ENCODE data around the gene FRY. TPM values are rescaled to one million over a fixed set of nuclear protein-coding genes. Genes with fewer than 3 reads are reported as not detected.

FRY gene
- total and polyA plus RNA-seq, 10 of the 15 experiments (the other 5 are each of a cell fraction or from before 2014, with no cell fraction given), result 0.18 to 1.4 (median 0.30) TPM

GRCh38 chr13:32147976-32148375 lies 116.4 kb downstream of the FRY start:
- H3K79me2 ChIP-seq (ENCODE audit: control insufficient read depth, insufficient read depth, low read length), result no peaks in the 10 kb centered on the region
- ATAC-seq (no peak), DNase-seq (ENCODE audit: low read depth, low spot score) (no peak), FAIRE-seq (no peak)
- H3K4me3 ChIP-seq, result no peak overlapping the region
- CTCF ChIA-PET, result no interaction called here
- no peaks in the 10 kb centered on the region for H3K36me3 ChIP-seq (ENCODE audit: control insufficient read depth in 2 of 2, insufficient read depth in 2 of 2, low read length in 1 of 2)
- no peaks in the 10 kb centered on the region for H3K27me3 ChIP-seq (replicated peaks in 1 of 2; ENCODE audit: control insufficient read depth in 2 of 2, insufficient read depth in 2 of 2, low read length in 1 of 2)
- no TSS peak for BruUV-seq (replicated peaks)
- intact Hi-C loops (cut with micrococcal nuclease; ENCODE audit: unreplicated experiment) (no loop called here), in situ Hi-C loops (cut with MboI) (no loop called here)
- POLR2A ChIA-PET, result no interaction called here
- no peaks in the 10 kb centered on the region for H4K20me1 ChIP-seq (ENCODE audit: control insufficient read depth, insufficient read depth)
- no peak overlapping the region for H2AFZ ChIP-seq (ENCODE audit: control insufficient read depth, low read depth, low read length)
- H3K4me1 ChIP-seq (ENCODE audit: control insufficient read depth, insufficient read depth, low read length), result no peaks in the 10 kb centered on the region
- RAD21 ChIA-PET (ENCODE audit: unreplicated experiment), result no interaction called here
- no peak overlapping the region for H3K9ac ChIP-seq (ENCODE audit: control insufficient read depth, insufficient read depth, low read length)
- SMC1A ChIA-PET (ENCODE audit: uncharacterized antibody, unreplicated experiment), result interaction anchor here (0.8 kb wide), 1 partner anchor 10 kb away, joined by 4 read pairs; no protein-coding TSS in a partner anchor
- H3K4me2 ChIP-seq (ENCODE audit: control insufficient read depth, insufficient read depth), result no peak overlapping the region
- WGBS (ENCODE audit: insufficient coverage, insufficient replicate concordance, low lambda C conversion rate, missing lambda C conversion rate), result 65% methylated on average over 4 of the region's 4 CpGs
- no peak overlapping the region for H3K27ac ChIP-seq (ENCODE audit: control insufficient read depth, insufficient read depth)
- no peaks in the 10 kb centered on the region for H3K9me3 ChIP-seq (replicated peaks; ENCODE audit: control insufficient read depth, insufficient read depth, low read length)
- no peak for TF ChIP-seq TBL1XR1 (IDR thresholded peaks at IDR 0.05; ENCODE audit: low read depth, low read length)
- TF ChIP-seq NR2C1 (IDR thresholded peaks at IDR 0.05), result no peak
- no peak for TF ChIP-seq NBN (IDR thresholded peaks at IDR 0.05)
- TF ChIP-seq ZNF622 (IDR thresholded peaks at IDR 0.05), result no peak
- no peak for TF ChIP-seq MLLT1 (IDR thresholded peaks at IDR 0.05)
- TF ChIP-seq RFX5 (IDR thresholded peaks at IDR 0.05; ENCODE audit: low read depth, low read length), result no peak
- TF ChIP-seq ZNF384 (IDR thresholded peaks at IDR 0.05; ENCODE audit: borderline replicate concordance, low read depth, low read length), result no peak
- no peak for TF ChIP-seq TCF7 (IDR thresholded peaks at IDR 0.05; ENCODE audit: borderline replicate concordance)
- no peak for TF ChIP-seq CREB1 (IDR thresholded peaks at IDR 0.05; ENCODE audit: low read depth)
- no peak for TF ChIP-seq ASH2L (IDR thresholded peaks at IDR 0.05; ENCODE audit: borderline replicate concordance, low read depth)
- no peak for TF ChIP-seq SIX5 (IDR thresholded peaks at IDR 0.05; ENCODE audit: low read depth, low read length, severe bottlenecking)
- TF ChIP-seq SP1 (IDR thresholded peaks at IDR 0.05; ENCODE audit: low read depth, low read length), result no peak
- no peak for TF ChIP-seq MTA2 (IDR thresholded peaks at IDR 0.05; ENCODE audit: low read depth)
- no peak for TF ChIP-seq HSF1 (IDR thresholded peaks at IDR 0.05; ENCODE audit: low read depth, low read length)
- no peak for TF ChIP-seq EED (IDR thresholded peaks at IDR 0.05; ENCODE audit: low read depth)
- no peak for TF ChIP-seq ATF3 (IDR thresholded peaks at IDR 0.05; ENCODE audit: borderline replicate concordance, extremely low read depth, low read depth, low read length)
- no peak for TF ChIP-seq ZNF687 (IDR thresholded peaks at IDR 0.05)
- TF ChIP-seq RAD21 (IDR thresholded peaks at IDR 0.05; ENCODE audit: insufficient read depth, low read depth, low read length), result no peak
- no peak for TF ChIP-seq IRF4 (IDR thresholded peaks at IDR 0.05; ENCODE audit: low read depth, low read length)
